Kidney capillary endothelial cell (primary cell): Measurements from ENCODE around the gene TSC22D1.

Experiments
- DNase-seq: peaks from one replicate; pipeline ENCODE4 v3.0.0-alpha.2; 2018; ENCODE audit warnings: low spot score

Gene TSC22D1

GRCh38 chr13:44382635-44383145, 193.4 kb downstream of the TSC22D1 start:
- DNase-seq: no peak
